Right ventricle myocardium inferior (tissue), 1 donor: ENCODE measurements around the gene BPNT1. TPM values are rescaled to one million over a fixed set of nuclear protein-coding genes. Genes with fewer than 3 reads are reported as not detected.

Experiments used
- ATAC-seq: fragments of 200-7000 bp; cut with Tn5 transposase; one replicate; pipeline ENCODE4 v1.9.1; 2020; ENCODE audit warnings: mild to moderate bottlenecking, moderate library complexity
- DNase-seq: peaks from one replicate; pipeline ENCODE4 v3.0.0; 2021; ENCODE audit errors: missing footprints
- intact Hi-C: fragments of 100-400 bp; cut with DNase I; formaldehyde crosslinking; loops from one replicate; pipeline ENCODE4 v1.11.0; 2022
- microRNA-seq: library from miRNA; unstranded; fragments of <30 nt; microRNA quantifications from one replicate; pipeline ENCODE4 v1.2.0, GENCODE V29; 2020
- total RNA-seq: library from RNA; stranded (reverse); fragmentation: NEBNext Ultra II Directional; extraction: Animal tissue kit (Norgen Biotek cat#: 25700); gene quantifications from one replicate; pipeline ENCODE4 v1.2.1, GENCODE V29; 2021
- donor health status: DM: no; HTN: yes; CAD: no; lungs with severe emphysema.

BPNT1 gene
- total RNA-seq, 1 donor from 2014 or later: 19.1 TPM

- ATAC-seq: no peak
- intact Hi-C loops: no loop called here
- DNase-seq: no peak
These were observed 58.3 kb downstream of the BPNT1 start for GRCh38 chr1:220031287-220031686.

- ATAC-seq (no peak), DNase-seq (no peak)
- intact Hi-C loops: no loop called here
These were observed 61.2 kb downstream of the BPNT1 start for GRCh38 chr1:220028346-220028895.

GRCh38 chr1:220019071-220019470 lies 70.5 kb downstream of the BPNT1 start:
- intact Hi-C loops: no loop called here

GRCh38 chr1:220013497-220013896 lies 76.1 kb downstream of the BPNT1 start:
- DNase-seq (no peak), ATAC-seq (no peak)
- intact Hi-C loops: no loop called here

More at GRCh38 chr1:220019071-220019470, 70.5 kb downstream of the BPNT1 start:
- ATAC-seq: no peak
- DNase-seq: no peak

GRCh38 chr1:220012259-220012658 lies 77.3 kb downstream of the BPNT1 start:
- intact Hi-C loops: no loop called here
- ATAC-seq (no peak), DNase-seq (no peak)

- intact Hi-C loops: no loop called here
- ATAC-seq: no peak
- no peak for DNase-seq
These were observed 78.0 kb downstream of the BPNT1 start for GRCh38 chr1:220011620-220012019.

Small RNA genes within 50 kb of the gene (microRNA-seq; reads per million reads assigned to microRNA genes)
- gene MIR194-1 (not detected), gene MIR215 (not detected)

Other genes starting within 250 kb of the BPNT1 start
- 0.43 TPM for gene SLC30A10, start 161.2 kb downstream of the BPNT1 start, total RNA-seq
- 60.1 TPM for gene EPRS1, start 43.3 kb downstream of the BPNT1 start, total RNA-seq
- gene IARS2, start 4.3 kb upstream of the BPNT1 start, total RNA-seq: 82.3 TPM
- gene RAB3GAP2, start 182.7 kb upstream of the BPNT1 start, total RNA-seq: 22.1 TPM